Kidney (tissue), 22 donors: ENCODE measurements around the gene WAC. TPM values are rescaled to one million over a fixed set of nuclear protein-coding genes. Genes with fewer than 3 reads are reported as not detected.
"Not testable (repeated sequence)": the region's sequence is repeated elsewhere in the genome, so short reads cannot be mapped to it uniquely, and the experiment has no call there.

Experiments used
- DNase-seq, 5 donors: peaks; one replicate each; pipeline ENCODE4 v3.0.0-alpha.2; 2013 to 2020
- FAIRE-seq: peaks from 2 replicates; lab custom pipeline; 2012; peaks lifted over from hg19 to GRCh38; lab: Jason Lieb, UNC
- H3K27ac ChIP-seq, 2 donors: one replicate each; pipeline ENCODE4 v1.7.0; 2013; ENCODE audit warnings: low read depth in 2 of 2, low read length in 2 of 2, inconsistent platforms in 1 of 2
- H3K27me3 ChIP-seq: one replicate; pipeline ENCODE4 v1.7.1; 2013; ENCODE audit warnings: low read length, inconsistent platforms; ENCODE audit not compliant: control insufficient read depth, insufficient read depth
- H3K36me3 ChIP-seq, 3 donors: one replicate each; pipeline versions ENCODE4 v1.7.0 to v1.7.1; 2013; ENCODE audit warnings: low read length in 3 of 3, control low read depth in 1 of 3, inconsistent platforms in 1 of 3; ENCODE audit not compliant: insufficient read depth in 3 of 3, control insufficient read depth in 2 of 3
- H3K4me1 ChIP-seq, 3 donors: one replicate each; pipeline versions ENCODE4 v1.7.0 to v1.7.1; 2013; ENCODE audit warnings: low read length in 3 of 3, inconsistent platforms in 1 of 3, low read depth in 1 of 3; ENCODE audit not compliant: control insufficient read depth in 2 of 3, insufficient read depth in 2 of 3
- H3K4me3 ChIP-seq, 3 donors: one replicate each; pipeline versions ENCODE4 v1.7.0 to v1.8.1; 2013; ENCODE audit warnings: low read length in 3 of 3, control low read depth in 1 of 3, inconsistent platforms in 1 of 3
- H3K9ac ChIP-seq, 3 donors: one replicate each; pipeline versions ENCODE4 v1.7.0 to v1.7.1; 2013; ENCODE audit warnings: low read length in 3 of 3, control low read depth in 1 of 3, inconsistent platforms in 1 of 3
- H3K9me3 ChIP-seq, 3 donors: one replicate each; pipeline versions ENCODE4 v1.7.0 to v1.7.1; 2013; ENCODE audit warnings: low read length in 3 of 3, control low read depth in 1 of 3, inconsistent platforms in 1 of 3; ENCODE audit not compliant: control insufficient read depth in 2 of 3, insufficient read depth in 1 of 3
- CTCF ChIP-seq: IDR thresholded peaks from 3 replicates; pipeline ENCODE4 v1.5.1; 2012; ENCODE audit warnings: mild to moderate bottlenecking, moderate library complexity, borderline replicate concordance; ENCODE audit not compliant: insufficient read depth; ENCODE audit errors: extremely low read depth
- intact Hi-C: fragments of 100-400 bp; cut with DNase I; formaldehyde crosslinking; loops from one replicate; pipeline ENCODE4 v1.11.1; 2022
- long read RNA-seq, 10 donors: library from polyadenylated mRNA in 1 of 10; unstranded in 1 of 10; transcript quantifications; one replicate each; pipeline ENCODE4 v2.0.0 and lab custom pipeline, GENCODE V29; 2021 to 2026
- polyA plus RNA-seq: library from polyadenylated mRNA; stranded (reverse); fragments of 350-450 nt; fragmentation: Illumina TruSeq; extraction: RNeasy Lipid Tissue Mini Kit (QIAGEN cat#74804); gene quantifications from one replicate; pipeline ENCODE4 v1.2.3, GENCODE V29; 2014; ENCODE audit warnings: low read depth, low replicate concordance; ENCODE audit not compliant: insufficient read depth
- total RNA-seq: library from RNA; stranded (reverse); fragmentation: NEBNext Ultra II Directional; extraction: Animal tissue kit (Norgen Biotek cat#: 25700); gene quantifications from one replicate; pipeline ENCODE4 v1.2.1, GENCODE V29; 2021
- donor health status: control.
- donor health status: control.
- donor health status: control.
- donor health status: control.
- donor health status: control.
- donor health status: DM: yes; HTN: yes; CAD: no.
- donor health status: Normal renal cell carcinoma (clear cell type).

Gene WAC, protein sequence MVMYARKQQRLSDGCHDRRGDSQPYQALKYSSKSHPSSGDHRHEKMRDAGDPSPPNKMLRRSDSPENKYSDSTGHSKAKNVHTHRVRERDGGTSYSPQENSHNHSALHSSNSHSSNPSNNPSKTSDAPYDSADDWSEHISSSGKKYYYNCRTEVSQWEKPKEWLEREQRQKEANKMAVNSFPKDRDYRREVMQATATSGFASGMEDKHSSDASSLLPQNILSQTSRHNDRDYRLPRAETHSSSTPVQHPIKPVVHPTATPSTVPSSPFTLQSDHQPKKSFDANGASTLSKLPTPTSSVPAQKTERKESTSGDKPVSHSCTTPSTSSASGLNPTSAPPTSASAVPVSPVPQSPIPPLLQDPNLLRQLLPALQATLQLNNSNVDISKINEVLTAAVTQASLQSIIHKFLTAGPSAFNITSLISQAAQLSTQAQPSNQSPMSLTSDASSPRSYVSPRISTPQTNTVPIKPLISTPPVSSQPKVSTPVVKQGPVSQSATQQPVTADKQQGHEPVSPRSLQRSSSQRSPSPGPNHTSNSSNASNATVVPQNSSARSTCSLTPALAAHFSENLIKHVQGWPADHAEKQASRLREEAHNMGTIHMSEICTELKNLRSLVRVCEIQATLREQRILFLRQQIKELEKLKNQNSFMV
- 107 TPM for total RNA-seq
- polyA plus RNA-seq = 33.4 TPM
- long read RNA-seq, donor 1, partial matches to known transcripts = 11 of 12 reads
- long read RNA-seq, donor 1, other reads (novel, unspliced or antisense) = 0 of 12 reads
- long read RNA-seq, donor 2, full-length matches to known transcripts = 7 of 24 reads
- long read RNA-seq, donor 2, partial matches to known transcripts = 17 of 24 reads
- long read RNA-seq, donor 2, other reads (novel, unspliced or antisense) = 0 of 24 reads
- long read RNA-seq, donor 3, partial matches to known transcripts = 19 of 20 reads
- long read RNA-seq, donor 3, other reads (novel, unspliced or antisense) = 0 of 20 reads
- long read RNA-seq, donor 4, full-length matches to known transcripts = 11 of 48 reads
- long read RNA-seq, donor 4, partial matches to known transcripts = 22 of 48 reads
- long read RNA-seq, donor 4, other reads (novel, unspliced or antisense) = 15 of 48 reads
- long read RNA-seq, donor 5, full-length matches to known transcripts = 2 of 2 reads
- long read RNA-seq, donor 5, partial matches to known transcripts = 0 of 2 reads
- long read RNA-seq, donor 5, other reads (novel, unspliced or antisense) = 0 of 2 reads
- long read RNA-seq, donor 6, partial matches to known transcripts = 45 of 47 reads
- long read RNA-seq, donor 6, other reads (novel, unspliced or antisense) = 0 of 47 reads
- long read RNA-seq, donor 7, full-length matches to known transcripts = 16 of 48 reads
- long read RNA-seq, donor 7, partial matches to known transcripts = 12 of 48 reads
- long read RNA-seq, donor 7, other reads (novel, unspliced or antisense) = 20 of 48 reads
- long read RNA-seq, donor 8, partial matches to known transcripts = 56 of 60 reads
- long read RNA-seq, donor 8, other reads (novel, unspliced or antisense) = 0 of 60 reads
- long read RNA-seq, donor 9 = 0 reads
- long read RNA-seq, donor 10, partial matches to known transcripts = 51 of 58 reads
- long read RNA-seq, donor 10, other reads (novel, unspliced or antisense) = 0 of 58 reads

- intact Hi-C loops = no loop called here
- H3K9ac ChIP-seq = peak within 1 kb of the TSS; percentile 79 to 95 (median 91)
- peaks cover 3 to 10% (median 9%) of the 10 kb centered on the region in 3 donors for H3K4me1 ChIP-seq
- H3K27ac ChIP-seq = peak within 1 kb of the TSS; percentile 99 to 100
- peak within 1 kb of the TSS; percentile 88 to 95 (median 91) for H3K4me3 ChIP-seq
- H3K9me3 ChIP-seq = no peaks in the 10 kb centered on the region
- no peak for TF ChIP-seq CTCF
- DNase-seq = peak; percentile 97 to 98 (median 98)
- FAIRE-seq = no peak
- H3K36me3 ChIP-seq = peaks cover 3 to 15% (median 9%) of the 10 kb centered on the region in 3 donors
- no peaks in the 10 kb centered on the region for H3K27me3 ChIP-seq
These were observed at the start of gene WAC for GRCh38 chr10:28532337-28533185. Gene WAC (plus strand): TSS chr10:28533118. CDS start chr10:28533580, 462 bp downstream.

- Histone ChIP-seq H3K4me1 (no peaks in the 10 kb centered on the region), H3K4me3 (no peak overlapping the region), H3K9me3 (no peaks in the 10 kb centered on the region), H3K27me3 (no peaks in the 10 kb centered on the region), H3K36me3 (no peaks in the 10 kb centered on the region), H3K27ac (no peak overlapping the region), H3K9ac (no peak overlapping the region)
- TF ChIP-seq CTCF = no peak
- FAIRE-seq = no peak
- intact Hi-C loops = no loop called here
- DNase-seq = no peak
These were observed 43.7 kb upstream of the WAC start for GRCh38 chr10:28489206-28489605.

GRCh38 chr10:28490256-28490865, 42.6 kb upstream of the WAC start:
- H3K27me3 ChIP-seq, H3K4me3 ChIP-seq, H3K9me3 ChIP-seq, H3K9ac ChIP-seq, H3K4me1 ChIP-seq, FAIRE-seq, H3K27ac ChIP-seq, H3K36me3 ChIP-seq, intact Hi-C loops, DNase-seq: not testable (repeated sequence)
